Activated CD4-positive, alpha-beta T cell treated with anti-CD3 and anti-CD28 coated beads, Interleukin-2, amount 10 ng/mL, durations not matched to agents 24 days and 14 days (primary cell): Measurements from ENCODE around the gene GRB10. TPM values are rescaled to one million over a fixed set of nuclear protein-coding genes. Genes with fewer than 3 reads are reported as not detected.

Experiments
- DNase-seq: peaks from one replicate; pipeline ENCODE4 v3.0.0; 2022
- H3K27ac Mint-ChIP-seq: one replicate; pipeline ENCODE4 v1.8.0; 2022; ENCODE audit warnings: mild to moderate bottlenecking, mixed read lengths
- H3K27me3 Mint-ChIP-seq: one replicate; pipeline ENCODE4 v1.8.0; 2022; ENCODE audit warnings: mixed read lengths
- H3K36me3 Mint-ChIP-seq: one replicate; pipeline ENCODE4 v1.8.0; 2022; ENCODE audit warnings: low read depth, mild to moderate bottlenecking, mixed read lengths
- H3K4me1 Mint-ChIP-seq: one replicate; pipeline ENCODE4 v1.8.0; 2021; ENCODE audit warnings: mixed read lengths
- H3K4me3 Mint-ChIP-seq: one replicate; pipeline ENCODE4 v1.8.0; 2022; ENCODE audit warnings: mild to moderate bottlenecking, moderate library complexity, mixed read lengths
- H3K9me3 Mint-ChIP-seq: one replicate; pipeline ENCODE4 v1.8.0; 2021; ENCODE audit warnings: mixed read lengths
- intact Hi-C: fragments of 100-400 bp; cut with micrococcal nuclease; formaldehyde crosslinking; loops from one replicate; pipeline ENCODE4 v1.15.1; 2023
- total RNA-seq: library from RNA; stranded (reverse); gene quantifications from 2 replicates; pipeline ENCODE4 v1.2.3, GENCODE V29; 2022

Gene GRB10
- total RNA-seq, 1 donor from 2014 or later = 3.6 TPM

- Mint-ChIP-seq H3K36me3 (no peaks in the 10 kb centered on the region), H3K4me3 (no peak overlapping the region), H3K9me3 (peaks cover 3% of the 10 kb centered on the region), H3K27me3 (peaks cover 6% of the 10 kb centered on the region), H3K27ac (no peak overlapping the region), H3K4me1 (no peaks in the 10 kb centered on the region)
- intact Hi-C loops = no loop called here
- DNase-seq = no peak
These were observed 216.7 kb downstream of the GRB10 start for GRCh38 chr7:50565977-50566376.

GRCh38 chr7:50565559-50565916 is 217.2 kb downstream of the GRB10 start:
- Mint-ChIP-seq H3K4me1 (no peaks in the 10 kb centered on the region), H3K36me3 (no peaks in the 10 kb centered on the region), H3K27ac (no peak overlapping the region), H3K4me3 (no peak overlapping the region), H3K27me3 (peaks cover 6% of the 10 kb centered on the region), H3K9me3 (peaks cover 2% of the 10 kb centered on the region)
- no peak for DNase-seq
- intact Hi-C loops = no loop called here

- intact Hi-C loops = no loop called here
- no peak for DNase-seq
- Mint-ChIP-seq H3K27ac (no peak within 1 kb of the TSS), H3K9me3 (no peaks in the 10 kb centered on the region), H3K27me3 (peaks cover 6% of the 10 kb centered on the region), H3K4me3 (no peak within 1 kb of the TSS), H3K36me3 (no peaks in the 10 kb centered on the region), H3K4me1 (no peaks in the 10 kb centered on the region)
These were observed 217.8 kb downstream of the GRB10 start, which contains the start of gene DDC for GRCh38 chr7:50564640-50565558. Gene DDC (minus strand): TSS chr7:50565405. CDS start chr7:50544085, 21,320 bp downstream.

- H3K27me3 Mint-ChIP-seq = peaks cover 6% of the 10 kb centered on the region
- intact Hi-C loops = no loop called here
These were observed 218.5 kb downstream of the GRB10 start for GRCh38 chr7:50564171-50564570.

GRCh38 chr7:50562136-50562535 is 220.6 kb downstream of the GRB10 start:
- intact Hi-C loops = no loop called here
- Mint-ChIP-seq H3K9me3 (no peaks in the 10 kb centered on the region), H3K27ac (no peak overlapping the region), H3K36me3 (no peaks in the 10 kb centered on the region), H3K27me3 (peaks cover 13% of the 10 kb centered on the region), H3K4me3 (no peak overlapping the region), H3K4me1 (no peaks in the 10 kb centered on the region)
- DNase-seq = no peak

More at GRCh38 chr7:50564171-50564570, 218.5 kb downstream of the GRB10 start:
- no peak overlapping the region for H3K4me3 Mint-ChIP-seq
- no peak overlapping the region for H3K27ac Mint-ChIP-seq
- no peaks in the 10 kb centered on the region for H3K4me1 Mint-ChIP-seq
- DNase-seq = no peak
- H3K36me3 Mint-ChIP-seq = no peaks in the 10 kb centered on the region
- no peaks in the 10 kb centered on the region for H3K9me3 Mint-ChIP-seq

- H3K27me3 Mint-ChIP-seq = peaks cover 23% of the 10 kb centered on the region
- intact Hi-C loops = no loop called here
- H3K4me1 Mint-ChIP-seq = no peaks in the 10 kb centered on the region
- no peaks in the 10 kb centered on the region for H3K9me3 Mint-ChIP-seq
- no peak for DNase-seq
- H3K27ac Mint-ChIP-seq = no peak overlapping the region
- no peaks in the 10 kb centered on the region for H3K36me3 Mint-ChIP-seq
- H3K4me3 Mint-ChIP-seq = no peak overlapping the region
These were observed 221.8 kb downstream of the GRB10 start for GRCh38 chr7:50560865-50561351.

- intact Hi-C loops = no loop called here
- H3K9me3 Mint-ChIP-seq = no peaks in the 10 kb centered on the region
These were observed 222.8 kb downstream of the GRB10 start for GRCh38 chr7:50559881-50560280.

GRCh38 chr7:50558294-50559053 is 224.2 kb downstream of the GRB10 start:
- DNase-seq = no peak
- Mint-ChIP-seq H3K4me3 (no peak overlapping the region), H3K27me3 (peaks cover 22% of the 10 kb centered on the region), H3K27ac (no peak overlapping the region), H3K36me3 (no peaks in the 10 kb centered on the region), H3K4me1 (no peaks in the 10 kb centered on the region), H3K9me3 (no peaks in the 10 kb centered on the region)
- intact Hi-C loops = no loop called here

More at GRCh38 chr7:50559881-50560280, 222.8 kb downstream of the GRB10 start:
- peaks cover 22% of the 10 kb centered on the region for H3K27me3 Mint-ChIP-seq
- no peak overlapping the region for H3K27ac Mint-ChIP-seq
- H3K4me1 Mint-ChIP-seq = no peaks in the 10 kb centered on the region
- no peak overlapping the region for H3K4me3 Mint-ChIP-seq
- H3K36me3 Mint-ChIP-seq = no peaks in the 10 kb centered on the region
- DNase-seq = no peak

- H3K27ac Mint-ChIP-seq = no peak overlapping the region
- no peaks in the 10 kb centered on the region for H3K36me3 Mint-ChIP-seq
- intact Hi-C loops = no loop called here
- no peaks in the 10 kb centered on the region for H3K4me1 Mint-ChIP-seq
- no peak overlapping the region for H3K4me3 Mint-ChIP-seq
- H3K9me3 Mint-ChIP-seq = no peaks in the 10 kb centered on the region
- DNase-seq = no peak
- H3K27me3 Mint-ChIP-seq = peaks cover 24% of the 10 kb centered on the region
These were observed 225.6 kb downstream of the GRB10 start for GRCh38 chr7:50557099-50557498.

GRCh38 chr7:50556247-50556991 is 226.3 kb downstream of the GRB10 start:
- H3K27me3 Mint-ChIP-seq = peaks cover 24% of the 10 kb centered on the region

GRCh38 chr7:50555594-50556140 is 227.0 kb downstream of the GRB10 start:
- DNase-seq = no peak
- H3K27me3 Mint-ChIP-seq = peaks cover 24% of the 10 kb centered on the region
- no peak overlapping the region for H3K4me3 Mint-ChIP-seq
- intact Hi-C loops = no loop called here
- no peaks in the 10 kb centered on the region for H3K9me3 Mint-ChIP-seq
- no peaks in the 10 kb centered on the region for H3K4me1 Mint-ChIP-seq
- H3K36me3 Mint-ChIP-seq = no peaks in the 10 kb centered on the region
- H3K27ac Mint-ChIP-seq = no peak overlapping the region

More at GRCh38 chr7:50556247-50556991, 226.3 kb downstream of the GRB10 start:
- intact Hi-C loops = no loop called here
- no peaks in the 10 kb centered on the region for H3K36me3 Mint-ChIP-seq
- no peak overlapping the region for H3K27ac Mint-ChIP-seq
- no peak overlapping the region for H3K4me3 Mint-ChIP-seq
- no peaks in the 10 kb centered on the region for H3K9me3 Mint-ChIP-seq
- no peak for DNase-seq
- no peaks in the 10 kb centered on the region for H3K4me1 Mint-ChIP-seq

- DNase-seq = no peak
- intact Hi-C loops = no loop called here
- no peaks in the 10 kb centered on the region for H3K36me3 Mint-ChIP-seq
- H3K9me3 Mint-ChIP-seq = no peaks in the 10 kb centered on the region
- H3K27ac Mint-ChIP-seq = no peak overlapping the region
- H3K4me3 Mint-ChIP-seq = no peak overlapping the region
- peaks cover 24% of the 10 kb centered on the region for H3K27me3 Mint-ChIP-seq
- H3K4me1 Mint-ChIP-seq = no peaks in the 10 kb centered on the region
These were observed 228.0 kb downstream of the GRB10 start for GRCh38 chr7:50554431-50555322.
